Measurements from ENCODE around the gene C4orf50.

GRCh38 chr4:5928844-5929420, 89.3 kb downstream of the C4orf50 start:
- TF ChIP-seq CTCF (IDR thresholded peaks at IDR 0.05; ENCODE audit: low read depth, low read length) (no peak), EZH2phosphoT487 (IDR thresholded peaks at IDR 0.05; ENCODE audit: low read depth) (no peak)
